HAP-1 (cell line): Measurements from ENCODE around the gene ERGIC2.

ENCODE experiments used
- DNase-seq, 2 experiments: peaks; one replicate each; pipeline ENCODE4 v3.0.0-alpha.2; 2016 to 2020; ENCODE audit warnings: low spot score in 2 of 2
- H3K27me3 ChIP-seq: fragments of 250-450 bp; sonication (Bioruptor Pico); 2 replicates; pipeline ENCODE4 v1.5.1; 2020; ENCODE audit warnings: low read depth, mild to moderate bottlenecking, moderate library complexity
- H3K36me3 ChIP-seq: fragments of 250-450 bp; sonication (Bioruptor Pico); replicated peaks from 2 replicates; pipeline ENCODE4 v1.5.1; 2020; ENCODE audit warnings: mild to moderate bottlenecking
- H3K4me1 ChIP-seq: fragments of 250-450 bp; sonication (Bioruptor Pico); 2 replicates; pipeline ENCODE4 v1.5.1; 2020; ENCODE audit warnings: mild to moderate bottlenecking
- H3K4me3 ChIP-seq: fragments of 250-450 bp; sonication (Bioruptor Pico); 2 replicates; pipeline ENCODE4 v1.5.1; 2020; ENCODE audit warnings: mild to moderate bottlenecking, moderate library complexity
- H3K9me3 ChIP-seq: fragments of 250-450 bp; sonication (Bioruptor Pico); 2 replicates; pipeline ENCODE4 v1.5.1; 2020; ENCODE audit warnings: mild to moderate bottlenecking, moderate library complexity
- in situ Hi-C: fragments of 300-500 bp; cut with MboI; formaldehyde crosslinking; loops from 3 replicates; pipeline ENCODE4 v1.14.3; 2020; ENCODE audit warnings: low sequenced_read_pairs, inconsistent platforms, mixed read lengths

Gene ERGIC2

GRCh38 chr12:29380536-29381523, at the start of gene ERGIC2:
Gene ERGIC2, minus strand, starts transcription at chr12:29381172. Its CDS starts 9,539 bp downstream, at chr12:29371633.
- peaks cover 3% of the 10 kb centered on the region for H3K36me3 ChIP-seq
- no peaks in the 10 kb centered on the region; the same call in 1 of the 2 replicates for H3K27me3 ChIP-seq
- peak within 1 kb of the TSS; percentile 92 for H3K4me3 ChIP-seq
- H3K4me1 ChIP-seq, result peaks cover 12% of the 10 kb centered on the region; the same call in 1 of the 2 replicates
- in situ Hi-C loops, result no loop called here
- H3K9me3 ChIP-seq, result no peaks in the 10 kb centered on the region
- DNase-seq, result peak; percentile 94 to 98

GRCh38 chr12:29430716-29431044, 49.7 kb upstream of the ERGIC2 start:
- H3K4me3 ChIP-seq, result no peak overlapping the region
- no peaks in the 10 kb centered on the region for H3K4me1 ChIP-seq
- in situ Hi-C loops, result no loop called here
- no peaks in the 10 kb centered on the region for H3K9me3 ChIP-seq
- no peak for DNase-seq
- H3K36me3 ChIP-seq, result no peaks in the 10 kb centered on the region
- H3K27me3 ChIP-seq, result no peaks in the 10 kb centered on the region

- H3K27me3 ChIP-seq, result no peaks in the 10 kb centered on the region
- no peaks in the 10 kb centered on the region for H3K9me3 ChIP-seq
- in situ Hi-C loops, result no loop called here
- peak in 1 of 2 experiments; percentile 13 for DNase-seq
- no peaks in the 10 kb centered on the region for H3K4me1 ChIP-seq
- H3K4me3 ChIP-seq, result no peak overlapping the region
- H3K36me3 ChIP-seq, result no peaks in the 10 kb centered on the region
Observed at GRCh38 chr12:29429999-29430715, 49.2 kb upstream of the ERGIC2 start.

- Histone ChIP-seq H3K4me1 (no peaks in the 10 kb centered on the region), H3K27me3 (no peaks in the 10 kb centered on the region), H3K4me3 (no peak overlapping the region), H3K9me3 (no peaks in the 10 kb centered on the region), H3K36me3 (no peaks in the 10 kb centered on the region)
- DNase-seq, result no peak
- in situ Hi-C loops, result no loop called here
Observed at GRCh38 chr12:29428633-29429032, 47.7 kb upstream of the ERGIC2 start.

- DNase-seq, result no peak
- no peaks in the 10 kb centered on the region for H3K36me3 ChIP-seq
- H3K4me3 ChIP-seq, result no peak overlapping the region
- H3K27me3 ChIP-seq, result no peaks in the 10 kb centered on the region
- H3K4me1 ChIP-seq, result no peaks in the 10 kb centered on the region
- in situ Hi-C loops, result no loop called here
- H3K9me3 ChIP-seq, result no peaks in the 10 kb centered on the region
Observed at GRCh38 chr12:29427964-29428363, 47.0 kb upstream of the ERGIC2 start.

GRCh38 chr12:29426498-29426897, 45.5 kb upstream of the ERGIC2 start:
- H3K27me3 ChIP-seq, result no peaks in the 10 kb centered on the region
- no peak for DNase-seq
- H3K4me3 ChIP-seq, result no peak overlapping the region
- no peaks in the 10 kb centered on the region for H3K36me3 ChIP-seq
- no peaks in the 10 kb centered on the region for H3K9me3 ChIP-seq
- no peaks in the 10 kb centered on the region for H3K4me1 ChIP-seq
- in situ Hi-C loops, result no loop called here

- H3K36me3 ChIP-seq, result no peaks in the 10 kb centered on the region
- H3K27me3 ChIP-seq, result no peaks in the 10 kb centered on the region
- no peaks in the 10 kb centered on the region for H3K4me1 ChIP-seq
- no peak overlapping the region for H3K4me3 ChIP-seq
- no peaks in the 10 kb centered on the region for H3K9me3 ChIP-seq
- in situ Hi-C loops, result no loop called here
- DNase-seq, result no peak
Observed at GRCh38 chr12:29425722-29426121, 44.8 kb upstream of the ERGIC2 start.

GRCh38 chr12:29416748-29417147, 35.8 kb upstream of the ERGIC2 start:
- in situ Hi-C loops, result no loop called here
- no peak overlapping the region for H3K4me3 ChIP-seq
- H3K36me3 ChIP-seq, result no peaks in the 10 kb centered on the region
- H3K27me3 ChIP-seq, result no peaks in the 10 kb centered on the region
- DNase-seq, result no peak
- no peaks in the 10 kb centered on the region for H3K4me1 ChIP-seq
- no peaks in the 10 kb centered on the region for H3K9me3 ChIP-seq

- no peak for DNase-seq
- in situ Hi-C loops, result no loop called here
- Histone ChIP-seq H3K27me3 (no peaks in the 10 kb centered on the region), H3K4me3 (no peak overlapping the region), H3K4me1 (no peaks in the 10 kb centered on the region), H3K36me3 (no peaks in the 10 kb centered on the region), H3K9me3 (no peaks in the 10 kb centered on the region)
Observed at GRCh38 chr12:29415111-29415510, 34.1 kb upstream of the ERGIC2 start.

- no peaks in the 10 kb centered on the region for H3K4me1 ChIP-seq
- no peaks in the 10 kb centered on the region for H3K27me3 ChIP-seq
- in situ Hi-C loops, result no loop called here
- no peaks in the 10 kb centered on the region for H3K36me3 ChIP-seq
- no peaks in the 10 kb centered on the region for H3K9me3 ChIP-seq
- no peak overlapping the region for H3K4me3 ChIP-seq
- DNase-seq, result no peak
Observed at GRCh38 chr12:29414368-29414767, 33.4 kb upstream of the ERGIC2 start.

- Histone ChIP-seq H3K9me3 (no peaks in the 10 kb centered on the region), H3K27me3 (no peaks in the 10 kb centered on the region), H3K36me3 (no peaks in the 10 kb centered on the region), H3K4me1 (peaks cover 10% of the 10 kb centered on the region; the same call in 1 of the 2 replicates), H3K4me3 (no peak overlapping the region)
- DNase-seq, result no peak
- in situ Hi-C loops, result no loop called here
Observed at GRCh38 chr12:29405561-29405960, 24.6 kb upstream of the ERGIC2 start.

- Histone ChIP-seq H3K36me3 (no peaks in the 10 kb centered on the region), H3K4me3 (no peak overlapping the region), H3K27me3 (no peaks in the 10 kb centered on the region), H3K4me1 (peaks cover 10% of the 10 kb centered on the region; the same call in 1 of the 2 replicates), H3K9me3 (no peaks in the 10 kb centered on the region)
- no peak for DNase-seq
- in situ Hi-C loops, result no loop called here
Observed at GRCh38 chr12:29403991-29404390, 23.0 kb upstream of the ERGIC2 start.

GRCh38 chr12:29402437-29402836, 21.5 kb upstream of the ERGIC2 start:
- Histone ChIP-seq H3K9me3 (no peaks in the 10 kb centered on the region), H3K4me3 (no peak overlapping the region)
- DNase-seq, result no peak

GRCh38 chr12:29398495-29398894, 17.5 kb upstream of the ERGIC2 start:
- in situ Hi-C loops, result no loop called here
- Histone ChIP-seq H3K27me3 (no peaks in the 10 kb centered on the region), H3K36me3 (no peaks in the 10 kb centered on the region), H3K4me3 (no peak overlapping the region), H3K4me1 (peaks cover 10% of the 10 kb centered on the region; the same call in 1 of the 2 replicates), H3K9me3 (no peaks in the 10 kb centered on the region)
- no peak for DNase-seq

More at GRCh38 chr12:29402437-29402836, 21.5 kb upstream of the ERGIC2 start:
- Histone ChIP-seq H3K27me3 (no peaks in the 10 kb centered on the region), H3K4me1 (peaks cover 10% of the 10 kb centered on the region; the same call in 1 of the 2 replicates), H3K36me3 (no peaks in the 10 kb centered on the region)
- in situ Hi-C loops, result no loop called here
